GM18868 (cell line): ENCODE data around the gene ENTPD7.

Source experiments
- ATAC-seq: cut with Tn5 transposase; IDR thresholded peaks from one replicate; pipeline ENCODE4 v1.9.1; 2021; ENCODE audit warnings: mild to moderate bottlenecking, moderate library complexity; ENCODE audit not compliant: unreplicated experiment

The ENTPD7 gene

GRCh38 chr10:99647601-99648151, 11.6 kb upstream of the ENTPD7 start:
- ATAC-seq = no peak

DNA sequence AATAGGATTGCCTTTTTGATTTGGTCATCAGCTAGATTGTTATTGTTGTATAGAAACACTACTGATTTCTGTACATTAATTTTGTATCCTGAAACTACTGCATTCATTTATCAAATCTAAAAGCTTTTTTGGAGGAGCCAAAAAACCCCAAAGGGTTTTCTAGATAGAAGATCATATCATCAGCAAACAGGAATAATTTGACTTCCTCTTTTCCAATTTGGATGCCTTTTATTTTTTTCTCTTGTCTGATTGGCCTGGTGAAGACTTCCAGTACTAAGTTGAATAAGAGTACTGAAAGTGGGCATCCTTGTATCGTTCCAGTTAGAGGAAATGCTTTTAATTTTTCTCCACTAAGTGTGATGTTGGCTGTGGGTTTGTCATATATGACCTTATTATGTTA, 10.6 kb upstream of the ENTPD7 start:
- no peak for ATAC-seq

GRCh38 chr10:99652800-99653390, 6.4 kb upstream of the ENTPD7 start:
- no peak for ATAC-seq

DNA sequence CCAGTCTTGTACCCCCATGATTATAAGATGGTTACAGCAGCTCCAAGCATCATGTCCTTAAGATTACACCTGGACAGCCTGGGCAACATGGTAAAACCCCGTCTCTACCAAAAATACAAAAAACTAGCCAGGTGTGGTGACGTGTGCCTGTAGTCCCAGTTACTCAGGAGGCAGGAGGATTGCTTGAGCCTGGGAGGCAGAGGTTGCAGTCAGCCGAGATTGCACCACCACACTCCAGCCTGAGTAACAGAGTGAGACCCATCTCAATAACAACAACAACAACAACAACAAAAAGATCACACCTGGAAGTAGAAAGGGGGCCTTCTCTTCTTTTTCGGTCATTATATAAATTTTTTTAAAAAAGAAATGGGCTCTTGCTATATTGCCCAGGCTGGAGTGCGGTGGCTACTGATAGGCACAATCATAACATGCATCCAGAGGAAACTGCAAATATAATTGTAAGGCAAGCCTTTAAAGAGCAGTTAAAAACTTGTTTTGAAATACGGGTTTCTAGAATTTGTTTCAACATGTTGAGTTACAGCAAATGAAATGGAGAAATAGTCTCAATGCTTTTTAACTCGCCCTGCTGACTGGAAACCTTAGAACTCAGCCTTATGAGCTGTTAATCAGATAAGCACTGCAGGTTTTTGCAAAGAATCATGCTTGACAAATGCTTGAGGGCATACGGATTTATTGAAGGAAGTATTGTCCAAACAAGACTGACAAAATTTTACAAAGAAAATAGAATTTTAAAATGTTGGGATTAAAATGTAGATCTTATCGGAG, 4.7 kb upstream of the ENTPD7 start:
- ATAC-seq = no peak

DNA sequence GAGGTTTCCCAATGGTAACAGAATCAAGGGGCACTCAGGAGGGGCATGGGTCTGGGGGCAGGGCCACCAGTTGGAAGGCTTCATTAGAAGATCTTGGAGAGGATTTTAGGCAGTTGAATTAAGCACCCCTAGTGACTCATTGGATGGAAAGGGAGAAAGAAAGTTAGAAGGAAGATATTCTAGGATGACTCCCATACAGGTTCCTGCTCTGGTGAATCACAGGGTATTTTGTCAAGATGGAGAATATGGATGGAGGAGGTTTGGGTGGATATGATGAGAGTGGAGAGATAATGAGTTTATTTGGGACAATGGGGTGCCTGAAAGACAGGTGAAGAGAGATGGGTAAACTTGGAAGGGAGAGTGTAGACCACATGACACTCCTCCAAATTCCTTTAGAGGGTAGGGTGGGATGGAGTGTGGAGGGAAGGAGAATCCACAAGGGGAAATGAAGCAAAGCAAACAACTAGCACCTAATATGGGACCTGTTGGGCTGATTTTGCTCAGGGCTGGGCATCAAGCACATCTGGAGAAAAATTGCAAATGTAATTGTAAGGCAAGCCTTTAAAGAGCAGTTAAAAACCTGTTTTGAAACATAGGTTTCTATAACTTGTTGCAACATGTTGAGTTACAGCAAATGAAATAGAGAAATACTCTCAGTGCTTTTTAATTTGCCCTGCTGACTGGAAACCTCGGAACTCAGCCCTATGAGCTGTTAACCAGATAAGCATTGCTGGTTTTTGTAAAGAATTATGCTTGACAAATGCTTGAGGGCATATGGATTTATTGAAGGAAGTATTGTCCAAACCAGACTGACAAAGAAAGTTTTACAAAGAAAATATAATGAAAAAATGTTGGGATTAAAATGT, 2.9 kb upstream of the ENTPD7 start:
- ATAC-seq = no peak

DNA sequence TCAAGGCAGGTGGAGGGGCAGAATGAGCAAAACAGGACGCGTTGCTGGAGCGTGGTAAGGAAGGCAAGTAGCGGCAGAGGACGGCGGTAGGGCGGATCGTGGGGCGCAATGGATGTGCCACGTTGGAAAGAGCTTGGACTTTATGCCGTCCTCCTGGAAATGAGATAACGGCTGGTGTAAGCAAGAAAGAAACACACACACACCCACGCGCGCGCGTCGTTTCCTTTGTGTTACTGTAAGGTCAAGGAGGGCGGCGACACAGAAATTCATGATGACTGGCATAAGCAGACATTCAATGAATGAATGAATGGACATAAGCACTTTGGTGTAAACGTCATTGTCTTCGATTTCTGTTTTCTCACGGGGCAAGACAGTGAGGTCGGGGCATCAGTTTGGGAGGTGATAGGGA, 683 bp upstream of the ENTPD7 start:
- no peak for ATAC-seq

GRCh38 chr10:99659868-99660366, 608 bp downstream of the ENTPD7 start:
- ATAC-seq = no peak

- no peak for ATAC-seq
Observed at GRCh38 chr10:99660662-99661376, 1.5 kb downstream of the ENTPD7 start.

GRCh38 chr10:99661377-99661763, 2.1 kb downstream of the ENTPD7 start:
- ATAC-seq = no peak

DNA sequence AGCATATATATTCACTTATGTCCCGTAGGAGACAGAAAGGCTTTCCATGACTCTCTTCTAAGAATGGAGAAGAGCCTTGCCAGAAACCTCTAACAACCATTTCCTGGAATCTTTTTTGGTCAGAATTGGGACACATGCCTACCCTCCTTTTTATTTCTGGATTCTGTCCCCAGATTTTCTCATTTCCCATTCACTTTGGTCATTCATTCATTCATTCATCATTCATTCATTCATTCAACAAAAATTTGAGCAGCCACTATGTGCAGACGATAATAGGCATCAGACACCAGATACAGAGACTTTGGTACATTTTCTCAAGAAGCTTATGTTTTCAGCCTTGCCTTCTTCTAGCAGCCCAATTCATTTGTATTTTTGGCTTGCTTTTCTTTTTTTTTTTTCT, 6.0 kb downstream of the ENTPD7 start:
- ATAC-seq = no peak

GRCh38 chr10:99667108-99667751, 7.9 kb downstream of the ENTPD7 start:
- no peak for ATAC-seq

- no peak for ATAC-seq
Observed at GRCh38 chr10:99671386-99671785, 12.1 kb downstream of the ENTPD7 start.

DNA sequence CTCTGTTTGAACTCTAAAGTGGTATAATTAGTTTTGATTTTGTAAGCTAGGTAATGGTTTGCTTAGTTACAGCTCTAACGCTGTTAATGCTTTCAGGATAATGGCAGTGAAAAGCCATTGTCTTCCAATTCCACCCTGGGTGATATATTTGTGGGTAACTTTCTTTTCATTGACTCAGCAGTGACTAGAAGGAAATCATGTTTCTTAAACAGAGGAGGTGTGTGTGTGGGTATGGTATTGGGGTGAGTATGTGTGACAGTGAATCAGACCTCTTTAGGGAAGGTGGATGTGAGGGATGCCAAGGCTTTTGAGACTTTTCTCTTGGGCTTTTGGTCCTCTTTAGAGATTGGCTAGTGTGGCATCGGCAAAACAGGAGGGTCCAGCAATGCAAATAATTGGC, 13.6 kb downstream of the ENTPD7 start:
- ATAC-seq = no peak

DNA sequence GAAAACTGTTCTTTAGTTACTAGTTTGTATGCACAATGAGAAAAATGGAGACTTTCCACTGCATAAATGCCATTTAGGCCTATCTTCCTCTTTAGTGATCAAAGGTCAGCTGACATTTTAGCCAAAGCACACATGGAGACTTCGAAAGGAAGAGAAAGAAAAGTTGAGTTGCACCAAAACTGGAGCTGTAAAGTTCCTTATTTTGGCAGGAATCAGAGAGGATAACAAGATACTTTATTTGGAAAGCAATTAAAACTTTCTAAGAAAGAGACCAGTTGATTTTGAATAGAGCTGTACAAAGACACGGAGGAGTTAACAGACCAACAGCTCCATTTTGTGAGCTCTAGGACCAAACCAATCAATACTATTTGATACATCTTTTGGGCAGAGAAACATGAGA, 14.2 kb downstream of the ENTPD7 start:
- ATAC-seq = no peak

- ATAC-seq = no peak
Observed at GRCh38 chr10:99674762-99675161, 15.5 kb downstream of the ENTPD7 start.

GRCh38 chr10:99676426-99676825, 17.1 kb downstream of the ENTPD7 start:
- no peak for ATAC-seq

- ATAC-seq = no peak
Observed at GRCh38 chr10:99676895-99677294, 17.6 kb downstream of the ENTPD7 start.

GRCh38 chr10:99678921-99679320, 19.6 kb downstream of the ENTPD7 start:
- ATAC-seq = no peak

DNA sequence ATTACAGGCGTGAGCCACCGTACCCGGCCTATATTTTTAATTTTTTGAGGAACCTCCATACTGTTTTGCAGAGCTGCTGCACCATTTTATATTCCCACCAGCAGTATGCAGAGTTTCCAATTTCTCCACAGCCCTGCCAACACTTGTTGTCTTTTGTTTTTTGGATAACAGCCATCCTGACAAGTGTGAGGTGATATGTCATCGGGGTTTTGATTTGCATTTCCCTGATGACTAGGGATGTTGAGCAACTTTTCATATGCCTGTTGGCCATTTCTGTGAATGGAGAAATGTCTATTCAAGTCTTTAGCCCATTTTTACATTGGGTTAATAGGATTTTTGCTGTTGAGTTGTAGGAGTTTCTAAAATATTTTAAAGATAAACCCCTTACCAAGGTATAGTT, 22.2 kb downstream of the ENTPD7 start:
- no peak for ATAC-seq

- ATAC-seq = no peak
Observed at GRCh38 chr10:99682032-99682431, 22.7 kb downstream of the ENTPD7 start.
